HG03175 (cell line): ENCODE measurements around the gene DDB1.

Experiments used
- ATAC-seq: cut with Tn5 transposase; IDR thresholded peaks from one replicate; pipeline ENCODE4 v1.9.1; 2021; ENCODE audit warnings: mild to moderate bottlenecking, moderate library complexity; ENCODE audit not compliant: unreplicated experiment

DDB1 gene

GRCh38 chr11:61332797-61333549 lies at the start of gene DDB1, which contains the start of gene TKFC:
Gene DDB1 (minus strand): TSS chr11:61333105. CDS start chr11:61332968, 137 bp downstream.
Gene TKFC (plus strand): TSS chr11:61333228. CDS start chr11:61334729, 1,501 bp downstream.
- peak; percentile 86 for ATAC-seq

GRCh38 chr11:61380884-61381283 lies 48.0 kb upstream of the DDB1 start:
- ATAC-seq, result no peak

GRCh38 chr11:61378713-61379313 lies 45.9 kb upstream of the DDB1 start:
- no peak for ATAC-seq

GRCh38 chr11:61377461-61378160 lies 44.7 kb upstream of the DDB1 start:
- ATAC-seq, result no peak

GRCh38 chr11:61375761-61376108 lies 42.8 kb upstream of the DDB1 start:
- ATAC-seq, result no peak

GRCh38 chr11:61372659-61373420 lies 39.9 kb upstream of the DDB1 start:
- ATAC-seq, result no peak

- no peak for ATAC-seq
Measured at GRCh38 chr11:61370349-61371005, 37.6 kb upstream of the DDB1 start.

GRCh38 chr11:61369372-61370348 lies 36.8 kb upstream of the DDB1 start:
- no peak for ATAC-seq

GRCh38 chr11:61368646-61369045 lies 35.7 kb upstream of the DDB1 start:
- no peak for ATAC-seq

GRCh38 chr11:61367406-61367805 lies 34.5 kb upstream of the DDB1 start:
- no peak for ATAC-seq

GRCh38 chr11:61364012-61364675 lies 31.2 kb upstream of the DDB1 start:
- no peak for ATAC-seq

- ATAC-seq, result no peak
Measured at GRCh38 chr11:61362542-61362875, 29.6 kb upstream of the DDB1 start.

GRCh38 chr11:61361741-61362541 lies 29.0 kb upstream of the DDB1 start, which contains the start of the genes CYB561A3 and TMEM138:
Gene CYB561A3 (minus strand): TSS chr11:61361882. CDS start chr11:61356713, 5,169 bp downstream.
Gene TMEM138 (plus strand): TSS chr11:61362374. CDS start chr11:61364391, 2,017 bp downstream.
- ATAC-seq, result peak; percentile 88

- no peak for ATAC-seq
Measured at GRCh38 chr11:61361237-61361740, 28.4 kb upstream of the DDB1 start.

GRCh38 chr11:61359516-61359915 lies 26.6 kb upstream of the DDB1 start:
- no peak for ATAC-seq

- ATAC-seq, result no peak
Measured at GRCh38 chr11:61358566-61358965, 25.7 kb upstream of the DDB1 start.

- ATAC-seq, result no peak
Measured at GRCh38 chr11:61357894-61358239, 25.0 kb upstream of the DDB1 start.
